IPS-18c (cell line): Measurements from ENCODE around the gene FAM83E.
"Not testable (repeated sequence)": the region's sequence is repeated elsewhere in the genome, so short reads cannot be mapped to it uniquely, and the experiment has no call there.

Experiments
- H3K4me3 ChIP-seq: 2 replicates; pipeline ENCODE4 v1.7.0; 2013; ENCODE audit warnings: low read depth, mild to moderate bottlenecking, low read length, moderate library complexity; ENCODE audit not compliant: insufficient read depth
- H3K9me3 ChIP-seq: one replicate; pipeline ENCODE4 v1.6.1; 2013; ENCODE audit warnings: mild to moderate bottlenecking, low read length, moderate library complexity; ENCODE audit not compliant: control insufficient read depth, insufficient read depth

FAM83E gene

DNA sequence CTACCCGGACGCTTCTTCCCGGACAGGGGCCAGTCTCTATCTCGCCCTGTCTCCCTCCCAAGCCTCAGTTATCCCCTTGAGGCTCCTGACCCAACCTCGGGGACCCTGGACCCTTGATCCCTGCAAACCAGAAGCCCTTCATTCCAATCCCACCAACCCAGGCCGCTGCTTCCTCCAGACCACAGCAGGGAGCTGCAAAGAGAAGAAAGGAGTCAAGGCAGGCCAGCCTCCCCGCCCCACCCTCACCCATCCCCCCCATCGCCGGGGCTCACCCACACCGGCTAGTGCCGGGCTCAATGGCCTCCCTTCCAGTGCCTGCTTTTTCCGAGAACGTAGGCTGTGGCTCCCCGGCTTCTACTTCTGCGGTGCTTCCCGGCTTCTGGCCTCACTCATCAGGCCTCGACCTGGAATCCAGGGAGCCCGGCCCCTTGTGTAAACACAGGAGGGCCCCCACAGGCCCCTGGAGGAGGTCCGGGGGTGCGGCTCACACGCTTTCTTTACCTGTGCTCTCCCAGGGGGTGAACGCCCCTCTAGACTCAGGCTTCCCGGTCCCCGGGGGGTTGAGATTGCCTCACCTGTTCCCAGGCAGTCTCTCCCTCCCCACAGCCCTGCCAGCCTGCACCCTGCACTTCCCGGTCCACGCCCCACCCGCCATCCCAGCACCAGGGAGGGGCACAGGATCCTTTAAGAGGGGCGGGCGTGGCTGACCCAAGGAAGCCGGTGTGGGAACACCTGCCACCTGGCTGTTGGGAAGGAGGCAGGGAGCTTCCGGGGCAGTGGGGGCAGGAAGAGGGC, at the start of gene FAM83E:
FAM83E (minus strand) TSS at position 641 of the 795 bp plus-strand sequence. CDS start 1,704 bp downstream, outside the sequence.
- no peaks in the 10 kb centered on the region for H3K9me3 ChIP-seq
- peak within 1 kb of the TSS; percentile 34 for H3K4me3 ChIP-seq

DNA sequence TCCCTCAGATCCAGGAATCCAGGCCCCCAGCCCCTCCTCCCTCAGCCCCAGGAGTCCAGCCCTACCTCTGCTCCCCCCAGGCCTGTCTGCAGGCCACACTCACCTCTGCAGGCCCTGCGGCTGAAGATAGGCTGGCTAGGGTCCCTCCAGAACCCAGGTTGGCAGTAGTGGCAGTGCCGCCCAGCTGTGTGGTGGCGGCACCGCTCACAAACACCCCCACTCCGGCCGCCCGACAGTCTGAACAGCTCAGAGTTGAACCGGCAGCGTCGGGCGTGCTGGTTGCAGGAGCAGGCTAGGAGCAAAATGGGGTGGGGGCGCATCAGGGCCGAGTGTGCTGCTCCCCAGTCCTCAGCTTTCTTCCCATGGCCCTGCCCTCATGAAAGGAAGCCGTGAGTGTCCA, 49.6 kb upstream of the FAM83E start:
- no peak overlapping the region for H3K4me3 ChIP-seq
- H3K9me3 ChIP-seq: no peaks in the 10 kb centered on the region

DNA sequence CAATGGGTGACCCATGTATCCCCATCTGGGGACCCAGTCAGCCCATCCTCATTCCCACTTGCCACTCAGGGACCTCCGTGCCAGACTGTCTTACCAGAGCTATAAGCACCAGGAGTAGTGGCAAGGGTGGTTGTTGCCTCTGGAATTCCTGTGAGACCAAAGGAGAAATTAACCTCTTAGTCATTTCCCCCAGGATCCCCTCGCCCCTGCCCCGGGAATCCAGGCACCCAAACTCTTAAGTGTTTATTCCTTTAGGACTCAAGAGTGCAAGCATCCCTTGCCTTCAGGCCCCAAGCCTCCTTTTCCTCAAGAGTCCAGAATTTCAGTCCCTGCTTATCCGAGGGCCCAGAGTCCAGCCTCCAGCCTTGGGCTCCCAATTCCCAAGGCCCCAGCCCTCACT, 48.8 kb upstream of the FAM83E start:
- H3K9me3 ChIP-seq: no peaks in the 10 kb centered on the region
- H3K4me3 ChIP-seq: no peak overlapping the region

DNA sequence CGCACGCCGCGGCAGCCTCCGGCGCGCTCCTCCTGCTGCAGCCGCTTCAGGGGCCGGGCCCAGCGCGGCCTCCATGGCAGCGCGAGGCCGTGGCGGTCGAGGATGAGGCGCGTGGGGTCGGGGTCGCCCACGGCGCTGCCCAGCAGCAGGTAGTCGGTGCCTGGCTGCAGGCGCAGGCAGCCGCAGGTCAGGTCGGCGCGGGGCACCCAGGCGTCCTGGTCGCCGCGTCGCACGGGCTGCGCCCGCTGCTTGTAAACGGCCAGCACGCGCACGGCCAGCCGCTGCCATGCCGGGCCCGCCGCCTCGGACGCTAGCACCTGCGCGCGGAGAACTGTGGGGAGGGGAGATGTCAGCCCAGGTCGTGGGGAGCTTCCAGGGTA, 46.8 kb upstream of the FAM83E start:
- H3K9me3 ChIP-seq: no peaks in the 10 kb centered on the region

DNA sequence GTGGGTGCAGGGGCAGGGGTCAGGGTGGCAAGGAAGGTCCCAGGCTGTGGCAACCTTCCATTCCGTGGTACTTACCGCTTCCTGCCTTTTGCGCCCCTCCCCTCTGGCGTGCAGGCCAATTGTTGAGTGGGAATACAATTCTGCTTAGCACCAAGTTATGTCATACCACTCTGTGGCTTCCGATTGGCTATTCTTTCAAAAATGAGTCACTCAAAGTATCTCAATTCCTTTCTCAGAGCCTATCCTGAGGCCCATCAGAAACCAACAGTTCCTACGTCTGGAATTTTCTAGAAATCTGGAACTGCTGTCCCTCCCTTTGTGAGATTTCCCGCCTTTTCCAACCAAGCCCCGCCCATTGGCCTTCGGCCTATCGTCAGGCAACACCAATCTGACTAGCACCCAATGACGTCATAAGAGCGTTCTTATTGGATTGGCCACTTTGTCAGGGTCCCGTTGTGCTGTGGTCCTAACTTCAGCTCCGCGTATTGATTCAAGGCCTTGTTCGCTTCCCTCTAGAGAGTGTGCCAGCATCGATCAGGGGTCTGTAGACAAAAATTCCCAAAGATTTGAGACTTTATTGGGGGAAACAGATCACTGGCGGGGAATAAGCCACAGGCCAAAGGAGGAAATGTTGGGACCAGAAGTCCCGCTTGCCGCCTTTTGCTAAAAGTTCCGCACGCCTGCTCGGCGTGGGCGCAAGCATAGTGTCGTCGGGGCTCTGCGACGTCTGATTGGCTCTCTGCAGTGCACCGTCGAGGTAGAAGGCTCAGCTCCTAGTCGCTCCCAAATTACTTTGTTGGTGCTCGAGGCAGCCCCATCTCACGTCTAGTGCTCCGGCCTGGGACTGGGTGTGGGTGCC, 46.2 kb upstream of the FAM83E start:
- no peak overlapping the region for H3K4me3 ChIP-seq
- no peaks in the 10 kb centered on the region for H3K9me3 ChIP-seq

More for the DNA sequence above, 46.8 kb upstream of the FAM83E start:
- no peak overlapping the region for H3K4me3 ChIP-seq

DNA sequence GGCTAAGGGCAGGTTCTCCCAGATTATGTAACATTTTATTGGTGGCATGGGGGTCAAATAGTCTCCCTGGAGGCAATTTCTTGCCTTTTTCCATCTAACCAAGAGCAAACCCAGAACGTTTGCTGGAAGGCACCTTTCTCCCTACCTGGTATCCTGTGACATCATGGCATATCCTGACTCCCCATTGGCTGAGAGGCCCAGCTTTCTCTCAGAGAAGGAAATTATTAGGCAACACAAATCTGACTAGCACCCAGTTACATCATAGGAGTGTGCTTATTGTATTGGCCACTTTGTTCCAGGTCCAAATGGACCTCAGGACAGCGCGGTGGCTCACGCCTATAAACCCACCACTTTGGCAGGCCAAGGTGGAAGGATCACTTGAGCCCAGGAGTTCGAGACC, 44.9 kb upstream of the FAM83E start:
- Histone ChIP-seq H3K4me3 (no peak overlapping the region), H3K9me3 (no peaks in the 10 kb centered on the region)

DNA sequence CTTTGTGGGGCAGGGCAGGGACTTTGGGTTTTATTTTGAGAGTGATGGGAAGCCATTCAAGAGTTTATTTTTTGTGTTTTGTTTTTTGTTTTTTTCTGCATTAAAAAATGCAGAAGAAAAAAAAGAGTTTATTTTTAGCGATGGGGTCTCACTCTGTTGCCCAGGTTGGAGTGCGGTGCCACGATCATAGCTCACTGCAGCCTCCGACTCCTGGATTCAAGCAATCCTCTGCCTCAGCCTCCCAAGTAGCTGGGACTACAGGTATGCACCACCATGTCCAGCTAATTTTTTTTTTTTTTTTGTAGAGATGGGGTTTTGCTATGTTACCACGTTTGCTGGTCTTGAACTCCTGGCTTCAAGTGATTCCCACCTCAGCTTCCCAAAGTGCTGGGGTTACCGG, 43.6 kb upstream of the FAM83E start:
- H3K9me3 ChIP-seq: no peaks in the 10 kb centered on the region
- H3K4me3 ChIP-seq: no peak overlapping the region

DNA sequence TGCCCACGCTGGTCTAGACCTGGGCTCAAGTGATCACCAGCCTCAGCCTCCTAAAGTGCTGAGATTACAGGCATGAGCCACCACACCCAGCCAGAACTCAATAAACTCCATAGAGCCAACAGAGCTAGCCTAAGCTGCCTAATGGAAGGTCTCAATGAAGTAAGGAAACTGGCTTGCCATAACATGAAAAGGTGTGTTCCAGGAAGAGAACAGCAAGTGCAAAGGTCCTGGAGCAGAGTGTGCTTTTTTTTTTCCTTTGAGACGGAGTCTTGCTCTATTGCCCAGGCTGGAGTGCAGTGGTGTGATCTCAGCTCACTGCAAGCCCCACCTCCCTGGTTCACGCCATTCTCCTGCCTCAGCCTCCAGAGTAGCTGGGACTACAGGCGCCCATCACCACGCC, 43.0 kb upstream of the FAM83E start:
- H3K4me3 ChIP-seq, H3K9me3 ChIP-seq: not testable (repeated sequence)

DNA sequence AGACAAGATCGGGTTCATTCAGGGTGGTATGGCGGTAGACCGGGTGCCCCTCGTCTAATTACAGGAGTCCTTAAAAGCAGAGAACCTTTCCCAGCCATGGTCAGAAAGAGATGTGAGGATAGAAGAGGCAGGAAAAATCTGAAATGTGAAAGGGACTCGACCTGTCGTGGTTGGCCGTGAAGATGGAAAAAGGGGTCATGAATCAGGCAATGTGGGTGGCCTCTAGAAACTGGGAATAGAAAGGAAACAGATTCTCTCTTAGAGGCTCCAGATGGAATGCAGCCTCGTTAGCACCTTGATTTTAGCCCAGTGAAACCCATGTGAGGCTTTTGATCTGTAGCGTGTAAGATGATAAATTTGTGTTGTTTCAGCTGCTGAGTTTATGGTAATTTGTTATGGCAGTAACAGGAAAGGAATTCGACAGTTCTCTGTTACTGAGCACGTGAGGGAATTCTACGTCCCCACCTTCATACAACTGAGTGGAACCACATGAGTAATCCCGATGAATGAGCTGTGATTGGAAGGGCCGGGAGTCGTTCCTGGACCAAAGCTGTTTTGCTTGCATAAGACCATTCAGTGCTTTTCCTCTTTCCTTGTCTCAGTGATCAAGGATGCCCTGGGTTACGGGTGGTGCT, 42.1 kb upstream of the FAM83E start:
- Histone ChIP-seq H3K9me3 (no peaks in the 10 kb centered on the region), H3K4me3 (no peak overlapping the region)

DNA sequence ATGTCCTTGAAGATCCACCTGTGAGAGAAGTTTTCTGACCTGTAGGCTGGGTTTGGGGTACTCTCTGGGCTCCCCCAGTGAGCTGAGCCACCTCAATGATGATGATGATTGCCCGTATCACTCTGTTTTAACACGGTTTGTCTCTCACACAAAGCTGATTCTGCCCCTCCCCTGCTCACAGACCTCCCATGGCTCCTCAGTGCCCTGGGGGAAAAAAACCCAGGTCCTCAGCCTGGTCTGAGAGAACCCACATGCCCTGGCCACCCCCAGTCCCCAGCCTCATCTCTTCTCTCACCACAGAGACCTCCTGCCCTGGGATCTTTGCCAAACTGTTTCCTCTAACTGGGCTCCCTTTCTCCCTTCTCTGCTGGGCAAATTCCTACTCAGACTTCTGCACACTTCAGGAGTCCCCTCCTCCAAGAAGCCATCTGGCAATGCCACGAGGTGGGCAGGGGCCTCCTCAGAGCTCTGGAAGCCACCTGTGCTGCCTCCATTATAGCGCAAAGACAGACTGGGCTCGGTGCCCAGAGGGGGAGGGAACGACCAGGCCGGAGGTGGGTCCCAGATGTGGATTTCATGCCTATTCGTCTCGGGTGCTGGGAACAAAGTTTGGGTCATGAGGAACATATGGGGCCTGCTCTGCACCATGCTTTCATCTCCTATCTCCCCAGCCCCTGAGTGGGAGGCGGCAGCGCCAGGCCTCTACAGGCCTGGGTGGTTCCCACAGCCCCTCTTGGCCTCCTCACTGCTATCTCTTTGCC, 39.6 kb upstream of the FAM83E start:
- Histone ChIP-seq H3K9me3 (no peaks in the 10 kb centered on the region), H3K4me3 (no peak overlapping the region)

DNA sequence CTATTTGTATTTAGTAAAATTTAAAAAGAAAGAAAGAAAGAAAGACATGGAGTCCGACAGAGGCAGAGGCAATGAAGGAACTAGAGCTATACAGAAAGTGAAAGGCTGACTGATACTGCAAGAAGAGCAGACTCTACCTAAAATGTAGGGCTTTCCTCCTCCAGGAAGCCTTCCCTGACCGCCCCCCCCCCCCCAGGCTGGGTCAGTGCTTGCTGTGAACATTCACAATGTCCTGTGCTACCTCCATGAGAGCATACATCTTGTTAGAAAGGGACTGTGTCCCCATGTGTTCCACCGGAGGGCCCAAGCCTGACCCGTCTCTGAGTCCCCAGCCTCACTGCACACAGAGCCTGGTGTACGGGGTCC, 36.8 kb upstream of the FAM83E start:
- no peaks in the 10 kb centered on the region for H3K9me3 ChIP-seq
- no peak overlapping the region for H3K4me3 ChIP-seq

DNA sequence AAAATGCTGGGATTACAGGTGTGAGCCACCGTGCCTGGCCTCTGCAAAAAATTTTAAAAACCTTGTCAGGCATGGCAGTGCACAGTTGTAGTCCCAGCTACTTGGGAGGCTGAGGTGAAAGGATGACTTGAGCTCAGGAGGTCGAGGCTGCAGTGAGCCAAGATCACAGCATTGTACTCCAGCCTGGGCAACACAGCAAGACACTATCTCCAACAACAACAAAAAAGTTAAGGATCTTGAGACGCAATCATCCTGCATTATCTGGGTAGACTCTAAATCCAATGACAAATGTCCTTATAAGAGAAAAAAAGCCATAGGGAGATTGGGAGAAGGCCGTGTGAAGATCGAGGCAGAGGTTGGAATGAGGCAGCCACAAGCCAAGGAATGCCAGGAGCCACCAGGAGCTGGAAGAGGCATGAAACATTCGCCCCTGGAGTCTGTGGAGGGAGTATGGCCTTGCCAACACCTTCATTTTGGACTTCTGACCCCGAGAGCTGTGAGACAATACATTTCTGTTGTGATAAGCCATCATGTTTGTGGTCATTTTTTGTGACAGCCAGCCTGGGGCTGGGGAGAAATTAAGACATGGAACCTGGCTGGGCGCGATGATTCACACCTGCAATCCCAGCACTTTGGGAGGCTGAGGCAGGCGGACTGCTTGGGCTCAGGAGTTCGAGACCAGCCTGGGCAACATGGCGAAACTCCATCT, 36.3 kb upstream of the FAM83E start:
- no peaks in the 10 kb centered on the region for H3K9me3 ChIP-seq
- no peak overlapping the region for H3K4me3 ChIP-seq

DNA sequence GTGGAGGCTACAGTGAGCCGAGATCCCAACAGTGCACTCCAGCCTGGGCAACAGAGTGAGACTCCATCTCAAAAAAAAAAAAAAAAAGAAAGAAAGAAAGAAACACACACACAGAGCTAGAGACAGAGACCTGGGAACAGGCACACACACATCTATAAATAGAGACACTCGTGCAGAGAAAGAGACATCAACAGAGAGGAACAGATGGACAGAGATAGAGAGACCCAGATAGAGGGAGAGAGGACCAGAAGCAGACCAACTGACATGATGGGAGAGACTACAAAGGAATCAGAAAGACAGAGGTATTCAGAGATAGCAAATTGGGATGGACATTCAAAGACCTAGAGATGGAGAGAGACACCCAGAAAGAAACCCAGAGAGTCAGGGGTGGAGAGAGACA, 33.3 kb upstream of the FAM83E start:
- H3K9me3 ChIP-seq: no peaks in the 10 kb centered on the region

DNA sequence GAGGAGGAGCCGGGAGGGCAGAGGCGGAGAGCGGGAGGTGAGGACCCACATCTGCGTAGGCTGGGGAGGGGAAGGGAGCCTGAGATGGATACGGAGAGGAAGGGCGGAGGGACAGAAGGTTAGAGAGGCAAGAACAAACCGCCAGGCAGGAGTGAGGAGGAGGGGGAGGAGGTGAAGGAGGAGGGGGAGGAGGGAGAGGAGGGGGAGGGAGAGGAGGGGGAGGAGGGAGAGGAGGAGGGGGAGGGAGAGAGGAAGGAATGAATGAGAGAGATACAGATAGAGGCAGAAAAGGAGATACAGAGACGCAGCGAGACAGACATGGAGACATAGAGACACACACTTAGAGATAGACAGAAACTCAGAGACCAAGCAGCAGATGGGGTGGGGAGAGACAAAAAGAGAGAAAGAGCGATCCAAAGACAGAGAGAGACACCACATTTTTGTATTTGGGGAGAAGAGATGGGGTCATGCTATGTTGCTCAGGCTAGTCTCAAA, 31.9 kb upstream of the FAM83E start:
- Histone ChIP-seq H3K9me3 (no peaks in the 10 kb centered on the region), H3K4me3 (peak overlapping the region; percentile 84; the same call in 1 of the 2 replicates)

More for the DNA sequence above, 33.3 kb upstream of the FAM83E start:
- H3K4me3 ChIP-seq: no peak overlapping the region

DNA sequence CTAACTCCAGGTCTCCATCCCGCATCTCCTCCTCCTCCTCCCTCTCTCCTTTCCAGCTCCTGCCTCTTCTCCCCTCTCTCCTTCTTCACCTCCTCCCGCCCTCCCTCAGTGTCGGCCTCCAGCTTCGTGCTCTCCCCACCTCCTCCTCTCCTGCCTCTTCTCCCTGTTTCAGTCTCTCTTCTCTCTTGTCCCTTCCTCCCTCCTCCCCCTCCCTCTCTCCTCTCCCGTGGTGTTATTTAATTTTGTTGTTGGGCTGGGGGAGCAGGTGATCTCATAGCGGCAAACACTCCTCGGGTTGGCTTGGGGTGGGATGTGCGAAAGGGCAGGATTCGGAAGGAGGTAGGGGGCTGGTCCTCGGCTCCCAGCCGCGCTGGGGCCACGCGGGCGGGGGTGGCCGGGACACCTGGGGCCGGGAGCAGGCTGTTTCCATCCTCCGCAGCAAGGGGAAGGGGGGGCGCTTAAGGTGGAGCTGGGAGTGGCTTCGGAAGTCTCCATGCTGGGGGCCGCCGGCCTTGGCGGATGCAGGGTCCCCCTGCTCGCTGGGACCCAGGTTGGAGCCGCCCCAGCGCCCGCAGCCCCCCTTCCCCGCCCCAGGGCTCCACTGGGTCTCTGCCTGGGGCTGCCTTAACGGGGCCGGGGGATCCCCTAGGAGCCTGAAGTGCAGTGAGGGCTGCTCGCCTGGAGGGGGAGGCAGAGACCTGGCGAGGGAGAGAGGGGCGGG, 31.3 kb upstream of the FAM83E start, which contains the start of gene CA11:
CA11 (minus strand) TSS at position 187 of the 721 bp plus-strand sequence. CDS start 555 bp downstream, outside the sequence.
- H3K4me3 ChIP-seq: peak within 1 kb of the TSS; percentile 84
- H3K9me3 ChIP-seq: no peaks in the 10 kb centered on the region

DNA sequence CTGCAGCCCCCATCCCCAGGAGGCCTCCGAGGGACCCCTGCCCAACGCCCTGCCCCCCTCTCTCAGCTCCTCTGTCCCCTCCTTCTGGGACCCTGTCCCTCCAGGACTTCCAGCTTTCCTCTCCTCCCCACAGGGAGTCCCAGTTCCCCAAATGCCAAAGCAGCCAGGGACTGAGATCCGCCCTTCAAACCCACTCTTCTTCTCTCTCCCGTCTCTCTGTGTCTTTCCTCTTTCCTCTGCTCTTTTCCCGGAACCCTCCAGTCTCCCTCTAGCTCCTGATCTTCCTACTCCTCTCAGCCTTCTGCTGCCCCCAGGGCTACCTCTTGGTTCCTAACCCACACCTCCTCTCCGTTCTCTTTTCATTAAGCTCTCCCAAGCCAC, 30.7 kb upstream of the FAM83E start:
- Histone ChIP-seq H3K9me3 (no peaks in the 10 kb centered on the region), H3K4me3 (peak overlapping the region; percentile 84)
